NCI-H2107 treated with DMSO at 0.1 percent for 48 hours (cell line): ENCODE measurements around the gene CAB39L.
"Not testable (repeated sequence)": the region's sequence is repeated elsewhere in the genome, so short reads cannot be mapped to it uniquely, and the experiment has no call there.

Source experiments
- DNase-seq: peaks from one replicate; lab custom pipeline; 2025; ENCODE audit not compliant: unreplicated experiment; lab: John Stamatoyannopoulos, UW

Gene CAB39L

GRCh38 chr13:49348751-49349150, 95.1 kb downstream of the CAB39L start:
- no peak for DNase-seq

- no peak for DNase-seq
Measured at GRCh38 chr13:49347650-49348385, 96.0 kb downstream of the CAB39L start.

GRCh38 chr13:49346460-49346859, 97.4 kb downstream of the CAB39L start:
- DNase-seq: no peak

- DNase-seq: no peak
Measured at GRCh38 chr13:49343731-49344130, 100.1 kb downstream of the CAB39L start.

- no peak for DNase-seq
Measured at GRCh38 chr13:49343255-49343654, 100.6 kb downstream of the CAB39L start.

GRCh38 chr13:49342454-49342853, 101.4 kb downstream of the CAB39L start:
- DNase-seq: no peak

GRCh38 chr13:49341941-49342340, 101.9 kb downstream of the CAB39L start:
- DNase-seq: no peak

- no peak for DNase-seq
Measured at GRCh38 chr13:49341517-49341916, 102.3 kb downstream of the CAB39L start.

GRCh38 chr13:49340161-49340560, 103.7 kb downstream of the CAB39L start:
- no peak for DNase-seq

GRCh38 chr13:49336655-49337054, 107.2 kb downstream of the CAB39L start:
- no peak for DNase-seq

- no peak for DNase-seq
Measured at GRCh38 chr13:49330546-49330864, 113.4 kb downstream of the CAB39L start.

- DNase-seq: no peak
Measured at GRCh38 chr13:49329831-49330545, 113.9 kb downstream of the CAB39L start.

- not testable (repeated sequence) for DNase-seq
Measured at GRCh38 chr13:49327145-49327544, 116.7 kb downstream of the CAB39L start.

- DNase-seq: no peak
Measured at GRCh38 chr13:49326222-49326917, 117.5 kb downstream of the CAB39L start.

GRCh38 chr13:49323344-49323743, 120.5 kb downstream of the CAB39L start:
- DNase-seq: no peak

GRCh38 chr13:49322702-49323101, 121.2 kb downstream of the CAB39L start:
- no peak for DNase-seq

GRCh38 chr13:49320975-49321374, 122.9 kb downstream of the CAB39L start:
- no peak for DNase-seq

GRCh38 chr13:49319951-49320350, 123.9 kb downstream of the CAB39L start:
- no peak for DNase-seq

GRCh38 chr13:49319551-49319950, 124.3 kb downstream of the CAB39L start:
- DNase-seq: no peak

- no peak for DNase-seq
Measured at GRCh38 chr13:49315756-49316482, 127.9 kb downstream of the CAB39L start.

GRCh38 chr13:49315036-49315565, 128.8 kb downstream of the CAB39L start:
- DNase-seq: no peak
